Endothelial cell of umbilical vein (primary cell): ENCODE data around the gene ACAP2.

Experiments used
- CTCF ChIP-seq, 2 donors: IDR thresholded peaks; 1 replicate in 1 of 2; 2 replicates in 1 of 2; pipeline ENCODE4 v1.5.1; 2011; ENCODE audit warnings: low read length in 2 of 2, mild to moderate bottlenecking in 2 of 2, moderate library complexity in 2 of 2, control low read depth in 1 of 2, inconsistent platforms in 1 of 2, low read depth in 1 of 2; ENCODE audit not compliant: insufficient read depth in 1 of 2; ENCODE audit errors: extremely low read depth in 1 of 2
- FOS ChIP-seq: IDR thresholded peaks from 2 replicates; pipeline ENCODE4 v1.6.1; 2011; ENCODE audit warnings: mild to moderate bottlenecking, low read length, moderate library complexity, borderline replicate concordance; ENCODE audit not compliant: insufficient read depth
- MYC ChIP-seq: IDR thresholded peaks from one replicate; pipeline ENCODE4 v1.6.1; 2011; ENCODE audit warnings: mild to moderate bottlenecking, low read depth, low read length
- POLR2AphosphoS5 ChIP-seq: IDR thresholded peaks from 2 replicates; pipeline ENCODE4 v1.6.1; 2012; ENCODE audit warnings: low read depth, mild to moderate bottlenecking, control low read depth, low read length, moderate library complexity; ENCODE audit not compliant: insufficient read depth
- TF ChIP-seq, protein P1 (sequence below): IDR thresholded peaks from 2 replicates; pipeline ENCODE4 v1.6.1; 2011; ENCODE audit not compliant: insufficient read depth, insufficient read length

DNA sequence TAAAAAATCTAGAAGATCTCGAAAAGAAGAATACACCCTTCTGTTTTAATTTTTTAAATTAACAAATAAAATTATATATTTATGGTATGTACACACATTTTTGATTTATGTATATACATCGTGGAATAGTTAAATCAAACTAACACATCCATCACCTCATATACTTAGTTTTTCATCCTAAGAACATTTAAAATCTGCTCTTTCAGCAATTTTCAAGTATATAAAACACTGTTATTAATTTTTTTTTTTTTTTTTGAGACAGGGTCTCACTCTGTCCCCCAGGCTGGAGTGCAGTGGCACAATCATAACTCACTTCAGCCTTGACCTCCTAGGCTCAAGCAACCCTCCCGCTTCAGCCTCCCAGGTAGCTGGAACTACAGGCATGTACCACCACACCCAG, 32.8 kb upstream of the ACAP2 start:
- no peak for TF ChIP-seq POLR2AphosphoS5
- TF ChIP-seq, protein P1, sequence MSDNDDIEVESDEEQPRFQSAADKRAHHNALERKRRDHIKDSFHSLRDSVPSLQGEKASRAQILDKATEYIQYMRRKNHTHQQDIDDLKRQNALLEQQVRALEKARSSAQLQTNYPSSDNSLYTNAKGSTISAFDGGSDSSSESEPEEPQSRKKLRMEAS: no peak
- TF ChIP-seq CTCF (IDR thresholded peaks at IDR 0.05; ENCODE audit: extremely low read depth in 1 of 2, insufficient read depth in 1 of 2, low read depth in 1 of 2, low read length in 2 of 2): no peak
- no peak for TF ChIP-seq MYC
- no peak for TF ChIP-seq FOS
